GM12864 (cell line): ENCODE results near the gene POM121L2.
A peak's percentile ranks its signal among the peaks of the same experiment; 100 is the strongest.

Experiments
- DNase-seq: peaks from one replicate; pipeline ENCODE4 v3.0.0-alpha.2; 2011; ENCODE audit warnings: low read depth
- H3K4me3 ChIP-seq: 2 replicates; pipeline ENCODE4 v1.5.1; 2011; ENCODE audit warnings: mild to moderate bottlenecking, low read depth, low read length, control low read depth
- TF ChIP-seq, protein P1 (sequence below): IDR thresholded peaks from 2 replicates; pipeline ENCODE4 v1.5.1; 2011; ENCODE audit warnings: low read depth, mild to moderate bottlenecking, moderate library complexity, low read length, control low read depth, inconsistent platforms; ENCODE audit errors: missing control alignments

POM121L2 gene

DNA sequence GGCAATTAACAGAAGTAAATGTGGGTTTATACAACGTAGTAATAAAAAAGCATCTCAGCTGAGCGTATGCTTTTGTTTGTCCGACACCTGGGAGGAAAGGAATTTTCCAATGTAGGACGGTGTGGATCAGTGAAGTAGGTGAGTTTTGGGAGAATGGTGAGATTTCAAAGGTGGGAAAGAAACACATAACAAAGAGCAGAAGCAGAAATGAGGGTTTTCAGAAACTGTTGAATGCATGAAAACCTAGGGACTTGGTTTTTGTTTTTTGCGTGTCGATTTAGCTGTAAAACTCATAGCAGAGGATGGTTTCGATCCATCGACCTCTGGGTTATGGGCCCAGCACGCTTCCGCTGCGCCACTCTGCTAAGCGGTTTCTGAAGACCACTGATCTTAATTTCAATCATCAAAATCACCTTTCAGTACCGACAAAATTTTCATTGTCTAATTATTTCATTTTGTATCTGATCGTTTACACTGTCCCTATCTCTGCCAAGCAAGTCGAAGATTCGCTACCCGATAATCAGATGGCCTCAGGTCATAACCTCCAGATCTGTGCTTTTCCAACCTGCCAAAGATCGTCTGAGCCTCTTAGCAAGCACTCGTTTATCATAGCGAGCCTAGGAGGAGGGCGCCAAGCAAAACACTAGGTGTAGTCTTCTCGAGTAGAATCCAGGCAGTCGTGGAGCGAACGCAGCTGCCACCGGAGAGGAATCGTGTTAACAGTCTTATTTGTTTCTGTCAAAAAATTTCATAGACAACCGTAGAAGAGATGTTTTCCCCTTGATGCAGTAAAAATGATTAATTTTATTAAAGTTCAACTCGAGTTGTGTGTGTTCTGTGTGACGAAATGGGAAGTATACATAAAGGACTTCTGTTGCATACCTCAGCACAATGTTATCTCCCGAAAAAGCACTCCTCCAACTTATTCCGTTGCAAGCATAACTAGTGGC lies 20.9 kb upstream of the POM121L2 start:
- peak overlapping the region; percentile 36 for H3K4me3 ChIP-seq
- TF ChIP-seq, protein P1, sequence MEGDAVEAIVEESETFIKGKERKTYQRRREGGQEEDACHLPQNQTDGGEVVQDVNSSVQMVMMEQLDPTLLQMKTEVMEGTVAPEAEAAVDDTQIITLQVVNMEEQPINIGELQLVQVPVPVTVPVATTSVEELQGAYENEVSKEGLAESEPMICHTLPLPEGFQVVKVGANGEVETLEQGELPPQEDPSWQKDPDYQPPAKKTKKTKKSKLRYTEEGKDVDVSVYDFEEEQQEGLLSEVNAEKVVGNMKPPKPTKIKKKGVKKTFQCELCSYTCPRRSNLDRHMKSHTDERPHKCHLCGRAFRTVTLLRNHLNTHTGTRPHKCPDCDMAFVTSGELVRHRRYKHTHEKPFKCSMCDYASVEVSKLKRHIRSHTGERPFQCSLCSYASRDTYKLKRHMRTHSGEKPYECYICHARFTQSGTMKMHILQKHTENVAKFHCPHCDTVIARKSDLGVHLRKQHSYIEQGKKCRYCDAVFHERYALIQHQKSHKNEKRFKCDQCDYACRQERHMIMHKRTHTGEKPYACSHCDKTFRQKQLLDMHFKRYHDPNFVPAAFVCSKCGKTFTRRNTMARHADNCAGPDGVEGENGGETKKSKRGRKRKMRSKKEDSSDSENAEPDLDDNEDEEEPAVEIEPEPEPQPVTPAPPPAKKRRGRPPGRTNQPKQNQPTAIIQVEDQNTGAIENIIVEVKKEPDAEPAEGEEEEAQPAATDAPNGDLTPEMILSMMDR: no peak
- peak; percentile 36 for DNase-seq

DNA sequence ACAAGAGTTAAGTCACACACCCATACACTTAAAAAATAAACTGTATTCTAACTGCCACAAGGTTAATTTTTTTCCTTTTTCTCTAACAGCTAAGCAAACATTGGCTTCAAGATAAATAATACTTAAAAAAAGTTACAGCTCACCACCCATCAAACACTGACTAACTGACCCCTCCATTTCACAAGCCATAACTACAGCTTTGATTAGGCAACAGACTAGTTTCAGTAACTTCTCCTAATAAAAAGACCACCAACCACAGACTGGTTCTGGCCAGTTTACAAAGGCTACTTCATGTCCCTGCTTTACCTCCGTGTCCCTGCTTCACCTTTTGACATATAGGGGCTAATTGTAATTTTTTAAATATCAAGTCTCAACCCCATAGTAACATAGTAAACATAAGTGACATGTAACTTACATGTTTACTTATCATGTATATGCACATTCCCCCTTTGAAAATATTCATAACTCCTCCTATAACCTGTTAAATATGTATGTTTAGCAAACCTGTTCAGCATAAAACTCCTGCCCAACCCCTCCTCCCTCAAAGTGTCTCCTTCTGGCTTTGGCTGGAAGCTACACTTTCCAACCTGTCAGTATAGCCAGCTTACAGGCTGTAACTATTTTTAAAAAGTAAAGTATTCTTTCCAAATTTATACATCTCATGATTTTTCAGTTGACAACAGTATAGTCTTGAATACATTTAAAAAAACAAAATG lies 15.1 kb upstream of the POM121L2 start:
- no peak overlapping the region for H3K4me3 ChIP-seq
- no peak for DNase-seq
- TF ChIP-seq, protein P1: no peak

DNA sequence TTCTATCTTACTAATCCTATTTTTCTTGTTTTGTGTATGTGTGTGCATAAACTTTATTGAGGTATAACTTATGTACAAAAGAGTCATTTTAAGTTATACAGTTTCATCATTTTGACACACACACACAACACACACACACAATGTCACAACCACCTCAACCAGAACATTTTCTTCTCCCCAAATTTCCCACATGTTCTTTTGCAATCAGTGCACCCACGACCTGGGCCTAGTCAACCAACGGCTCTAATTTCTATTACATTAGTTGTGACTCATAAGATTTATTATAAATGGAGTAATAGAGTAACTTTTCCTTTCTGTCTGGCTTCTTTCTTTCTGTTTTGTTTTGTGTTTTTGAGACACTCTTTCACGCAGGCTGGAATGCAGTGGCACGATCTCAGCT lies 9.8 kb upstream of the POM121L2 start:
- no peak for DNase-seq
- no peak overlapping the region for H3K4me3 ChIP-seq
- TF ChIP-seq, protein P1: no peak

DNA sequence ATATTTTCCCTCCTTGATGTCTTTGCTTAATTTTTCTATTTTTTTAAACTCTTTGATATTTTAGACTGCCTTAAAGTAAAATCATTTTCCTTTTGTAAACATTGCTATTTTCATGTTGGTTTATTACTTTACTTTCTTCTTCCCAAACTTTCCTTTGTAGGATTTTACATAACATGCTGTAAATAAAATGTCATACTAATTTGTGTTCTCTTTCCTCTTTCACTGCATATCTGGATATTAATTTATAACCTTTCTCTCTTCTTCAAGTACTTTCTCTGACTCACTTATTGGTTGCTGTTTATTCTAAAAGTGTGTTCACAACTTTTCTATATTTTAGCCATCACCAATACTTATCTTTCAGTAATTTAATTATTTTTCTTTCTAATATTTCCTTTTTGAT lies 9.3 kb upstream of the POM121L2 start:
- no peak for DNase-seq
- TF ChIP-seq, protein P1: no peak
- H3K4me3 ChIP-seq: no peak overlapping the region

DNA sequence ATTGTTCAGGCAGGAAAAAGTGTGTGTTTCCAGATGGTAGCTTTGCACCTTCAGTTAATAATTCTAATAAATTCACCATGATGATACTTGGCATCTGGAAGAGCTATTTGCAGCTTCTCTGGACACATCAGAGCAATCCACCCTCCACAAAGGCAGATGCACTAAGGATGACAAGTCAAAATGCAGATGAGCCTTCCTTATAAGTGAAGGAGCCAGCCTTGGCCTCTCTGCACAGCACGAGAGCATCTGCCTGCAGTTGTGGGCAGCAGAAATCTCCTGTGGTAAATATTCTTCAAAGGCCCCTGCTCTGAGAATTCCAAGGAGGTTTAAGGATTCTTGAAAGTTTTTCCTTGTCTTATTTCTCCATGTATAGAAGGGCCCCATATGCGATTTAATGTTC lies 6.9 kb upstream of the POM121L2 start:
- TF ChIP-seq, protein P1: no peak
- H3K4me3 ChIP-seq: no peak overlapping the region
- no peak for DNase-seq

DNA sequence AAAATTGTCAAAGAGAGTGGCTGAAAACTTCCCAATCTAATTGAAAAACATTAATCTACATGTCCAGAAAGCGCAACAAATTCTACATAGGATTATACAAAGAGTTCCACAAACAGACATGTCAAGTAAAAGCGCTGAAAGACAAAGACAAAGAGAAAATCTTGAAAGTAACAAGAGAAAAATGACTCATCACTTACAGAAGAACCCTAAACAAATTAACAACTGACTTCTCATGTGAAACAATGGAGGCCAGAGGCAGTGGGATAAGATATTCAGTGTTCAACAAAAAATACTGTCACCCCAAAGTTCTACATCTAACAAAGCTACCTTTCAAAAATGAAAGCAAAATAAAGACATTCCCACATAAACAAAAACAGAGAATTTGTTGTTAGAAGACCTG lies 2.0 kb upstream of the POM121L2 start:
- H3K4me3 ChIP-seq: no peak overlapping the region
- no peak for DNase-seq
- TF ChIP-seq, protein P1: no peak
